HCEC 1CT (cell line): Measurements from ENCODE around the gene EXOC2.
A peak's percentile ranks its signal among the peaks of the same experiment; 100 is the strongest.
"Not testable (repeated sequence)": the region's sequence is repeated elsewhere in the genome, so short reads cannot be mapped to it uniquely, and the experiment has no call there.

Experiments
- DNase-seq: peaks from one replicate; pipeline ENCODE4 v3.0.0-alpha.2; 2017

Gene EXOC2

GRCh38 chr6:710601-711571 is 17.9 kb upstream of the EXOC2 start:
- DNase-seq, result peak; percentile 69

GRCh38 chr6:709471-710056 is 16.6 kb upstream of the EXOC2 start:
- no peak for DNase-seq

- no peak for DNase-seq
These were observed 15.3 kb upstream of the EXOC2 start for GRCh38 chr6:708237-708598.

DNA sequence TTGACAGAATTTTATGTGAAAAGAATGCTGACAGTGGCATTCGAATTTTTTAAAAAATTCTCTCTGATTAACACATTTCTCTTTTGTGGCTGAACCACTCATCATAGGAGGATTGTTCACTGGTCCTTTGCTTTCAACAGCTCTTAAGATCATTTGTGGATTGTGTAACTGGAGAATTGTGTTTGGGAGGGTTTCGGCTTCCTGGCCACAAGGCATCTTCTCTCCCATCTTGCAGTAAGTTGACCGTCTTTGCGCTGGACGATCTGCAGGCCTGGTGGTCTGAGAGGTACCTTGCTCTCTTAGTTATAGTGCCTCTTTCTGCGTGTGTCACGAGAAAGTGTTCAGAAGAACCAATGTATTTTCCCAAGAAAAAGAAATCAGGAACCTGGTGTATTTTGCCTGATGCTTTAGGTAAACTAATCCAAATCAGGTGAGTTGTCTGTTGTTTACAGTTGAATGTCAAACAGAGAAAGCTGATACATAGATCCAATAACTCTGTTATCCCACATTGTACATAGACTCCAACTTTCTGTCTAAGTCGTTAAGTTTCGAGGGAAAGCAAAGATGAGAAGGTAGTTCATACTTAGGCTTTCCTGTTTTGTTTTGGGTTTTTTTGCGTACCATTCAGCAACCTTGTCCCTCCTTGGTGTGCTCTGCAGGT is 14.8 kb upstream of the EXOC2 start:
- no peak for DNase-seq

GRCh38 chr6:706819-707381 is 14.0 kb upstream of the EXOC2 start:
- DNase-seq, result no peak

DNA sequence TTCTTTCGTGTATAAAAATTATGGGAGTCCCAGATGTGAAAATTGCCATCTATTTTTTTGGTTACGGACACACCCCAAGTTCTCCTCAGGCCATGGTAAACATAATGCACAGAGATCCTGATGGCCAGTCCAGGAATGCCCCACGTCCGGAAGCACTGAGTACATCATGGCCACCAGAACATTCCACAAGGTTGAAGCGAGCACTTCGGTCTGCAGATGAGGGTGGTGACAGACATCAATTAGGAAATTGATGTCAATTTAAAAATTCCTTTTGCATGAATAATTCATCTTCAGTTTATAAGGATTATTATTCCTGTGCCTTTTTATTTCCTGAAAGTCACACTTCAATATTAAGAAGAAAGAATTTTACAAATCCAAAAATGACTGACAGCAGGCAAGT is 13.2 kb upstream of the EXOC2 start:
- peak; percentile 36 for DNase-seq

GRCh38 chr6:705047-705446 is 12.1 kb upstream of the EXOC2 start:
- no peak for DNase-seq

DNA sequence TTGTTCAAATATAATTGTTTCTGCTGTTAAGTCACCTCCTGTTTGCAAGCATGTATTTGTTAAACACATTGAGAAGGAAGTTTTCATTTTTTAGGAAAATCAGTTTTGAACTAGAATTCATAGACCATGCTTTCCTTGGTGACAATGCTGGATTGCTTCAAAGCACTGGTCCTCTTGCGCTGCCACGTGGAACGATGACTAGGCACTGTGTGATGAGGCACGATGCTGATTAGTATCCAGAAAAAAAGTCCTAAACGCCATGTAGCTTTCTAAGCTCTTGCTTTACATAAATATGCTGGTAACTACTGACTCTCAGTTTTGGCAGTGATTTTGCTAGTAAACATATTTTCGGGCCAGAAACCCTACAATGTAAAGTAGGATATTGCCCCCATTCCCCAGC is 11.1 kb upstream of the EXOC2 start:
- DNase-seq, result peak; percentile 55

DNA sequence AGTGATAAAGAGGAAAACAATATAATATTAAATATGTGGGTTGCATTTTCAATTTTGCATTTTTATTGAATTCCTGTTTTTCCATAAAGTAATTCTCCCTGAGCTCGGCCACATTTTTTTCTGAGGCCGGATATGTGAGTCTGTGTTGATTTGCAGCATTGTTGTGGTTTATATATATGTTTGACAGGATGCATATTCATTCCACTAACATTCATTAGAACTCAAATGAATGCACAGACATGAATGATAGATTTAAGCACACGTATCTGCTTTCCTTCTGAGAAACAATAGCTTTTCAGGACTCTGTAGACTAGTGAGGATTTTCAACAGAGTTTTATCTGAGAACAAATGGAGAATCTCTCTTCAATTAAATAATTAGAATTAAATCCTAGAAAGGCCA is 10.6 kb upstream of the EXOC2 start:
- peak; percentile 23 for DNase-seq

DNA sequence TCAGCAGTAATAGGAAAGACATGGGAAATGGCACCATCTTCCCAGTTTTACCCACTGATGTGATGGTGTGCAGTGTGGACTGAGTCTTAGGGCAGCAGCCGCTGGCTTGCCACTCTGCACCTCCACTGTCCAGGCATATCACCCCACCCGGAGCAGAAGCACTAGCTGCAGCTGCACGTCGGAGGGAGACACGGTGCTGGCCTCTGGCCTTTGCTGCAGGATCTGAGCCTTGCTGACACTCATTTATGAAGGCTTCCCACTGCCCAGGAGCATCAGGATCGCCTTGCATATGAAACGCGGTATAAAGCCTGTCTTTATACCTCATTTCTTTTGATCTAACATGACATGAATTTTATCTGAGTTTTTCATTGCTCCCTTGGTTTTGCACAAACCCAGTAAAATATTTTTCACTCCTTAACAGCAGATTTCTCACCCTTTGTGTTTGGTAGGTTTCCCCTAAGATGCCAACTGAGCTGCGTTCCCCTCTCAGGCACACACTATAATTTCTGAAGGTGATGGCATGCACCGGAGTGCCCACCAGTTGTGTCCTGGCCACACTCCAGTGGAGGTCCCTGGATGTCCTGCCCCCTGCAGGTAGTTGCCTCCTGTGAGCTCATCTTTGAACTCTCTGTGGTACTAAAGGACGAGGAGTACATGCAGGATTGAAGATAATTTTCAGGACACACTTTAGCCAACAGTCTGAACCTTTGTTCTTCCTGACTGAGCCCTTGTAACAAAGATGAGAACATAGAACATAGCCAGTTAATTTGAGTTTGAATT is 9.0 kb upstream of the EXOC2 start:
- no peak for DNase-seq

GRCh38 chr6:701215-701614 is 8.3 kb upstream of the EXOC2 start:
- DNase-seq, result no peak

DNA sequence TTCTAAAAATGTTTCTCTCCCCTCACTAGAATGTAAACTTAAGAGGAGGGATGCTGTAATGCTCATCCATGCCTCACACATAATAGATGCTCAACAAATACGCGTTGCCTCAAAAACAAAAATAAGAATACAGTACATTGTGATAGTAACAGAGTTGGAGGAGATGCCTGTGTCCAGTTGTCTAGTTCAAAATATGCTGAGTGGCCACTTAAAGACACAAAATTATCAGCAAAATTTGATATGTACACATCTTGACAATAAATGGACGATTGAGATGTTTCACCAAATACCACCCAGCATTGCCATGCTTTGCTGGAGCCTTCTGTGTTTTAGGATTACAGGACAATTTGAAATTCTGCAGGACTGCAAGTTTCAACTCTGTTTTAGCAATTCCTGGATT is 7.6 kb upstream of the EXOC2 start:
- no peak for DNase-seq

GRCh38 chr6:699319-699718 is 6.4 kb upstream of the EXOC2 start:
- DNase-seq, result no peak

DNA sequence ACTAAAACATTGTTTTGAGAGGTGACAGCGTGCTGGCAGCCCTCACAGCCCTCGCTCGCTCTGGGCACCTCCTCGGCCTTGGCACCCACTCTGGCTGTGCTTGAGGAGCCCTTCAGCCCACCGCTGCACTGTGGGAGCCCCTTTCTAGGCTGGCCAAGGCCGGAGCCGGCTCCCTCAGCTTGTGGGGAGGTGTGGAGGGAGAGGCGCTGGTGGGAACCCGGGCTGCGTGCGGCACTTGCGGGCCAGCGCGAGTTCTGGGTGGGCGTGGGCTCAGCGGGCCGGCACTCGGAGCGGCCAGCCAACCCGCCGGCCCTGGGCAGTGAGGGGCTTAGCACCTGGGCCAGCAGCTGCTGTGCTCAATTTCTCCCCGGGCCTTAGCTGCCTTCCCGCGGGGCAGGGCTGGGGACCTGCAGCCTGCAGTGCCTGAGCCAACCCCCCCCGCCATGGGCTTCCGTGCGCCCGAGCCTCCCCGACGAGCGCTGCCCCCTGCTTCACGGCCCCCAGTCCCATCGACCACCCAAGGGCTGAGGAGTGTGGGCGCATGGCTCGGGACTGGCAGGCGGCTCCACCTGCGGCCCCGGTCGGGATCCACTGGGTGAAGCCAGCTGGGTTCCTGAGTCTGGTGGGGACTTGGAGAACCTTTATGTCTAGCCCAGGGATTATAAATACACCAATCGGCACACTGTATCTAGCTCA is 1.6 kb upstream of the EXOC2 start:
- not testable (repeated sequence) for DNase-seq

DNA sequence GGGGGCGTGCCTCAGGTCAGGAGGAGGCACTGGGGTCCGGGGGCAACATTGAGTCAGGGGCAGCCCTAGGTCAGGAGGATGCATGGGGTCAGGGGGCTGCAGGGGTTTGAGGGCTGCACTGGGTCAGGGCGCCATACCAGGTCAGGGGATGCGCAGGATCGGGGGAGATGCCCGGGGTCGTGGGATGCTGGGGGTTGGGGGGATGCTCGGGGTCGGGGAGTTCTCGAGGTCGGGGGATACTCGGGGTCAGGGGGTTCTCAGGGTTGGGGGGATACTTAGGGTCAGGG is 727 bp upstream of the EXOC2 start:
- DNase-seq, result no peak

DNA sequence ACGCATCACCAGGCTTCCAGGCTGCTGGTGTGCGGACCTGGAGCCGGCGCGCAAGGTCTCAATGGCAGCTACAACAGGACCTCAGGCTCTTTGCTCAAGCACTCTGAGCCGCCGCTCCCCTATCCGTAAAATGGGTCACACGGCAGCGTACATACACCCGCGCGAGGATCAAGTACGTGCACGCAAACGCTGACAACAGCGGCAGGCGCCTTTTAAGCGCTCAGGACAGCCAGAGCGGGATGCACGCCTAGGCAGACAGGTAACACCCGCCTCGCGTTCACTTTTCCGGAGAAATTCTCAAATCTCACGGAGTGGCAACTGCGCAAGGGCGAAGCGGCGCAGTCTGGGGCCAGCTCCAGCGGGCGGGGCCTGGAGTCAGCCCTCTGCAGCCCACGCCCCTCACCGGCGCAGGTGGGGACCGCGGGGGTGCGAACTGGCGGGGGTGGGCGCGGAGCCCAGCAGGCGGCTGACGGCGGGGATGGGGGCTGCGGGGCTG is 535 bp downstream of the EXOC2 start:
- peak; percentile 42 for DNase-seq

DNA sequence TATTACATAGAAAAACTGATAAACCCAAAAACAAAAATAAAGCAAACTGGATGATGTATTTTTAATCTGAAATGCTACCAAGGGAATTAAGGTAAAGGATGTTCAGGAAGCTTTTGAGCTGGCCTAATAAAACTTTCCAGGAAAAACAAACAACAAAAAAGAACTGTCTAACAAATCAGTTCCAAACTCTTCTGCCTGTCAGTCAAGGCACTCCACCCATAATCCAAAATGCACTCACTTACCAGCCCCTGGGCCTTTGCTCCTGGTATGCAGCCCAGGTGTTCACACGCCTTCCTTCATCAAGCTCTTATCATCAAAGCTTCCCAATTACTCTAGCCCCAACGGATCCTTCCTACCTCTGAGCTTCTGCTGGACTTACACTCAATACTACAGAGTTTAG is 3.7 kb downstream of the EXOC2 start:
- no peak for DNase-seq

GRCh38 chr6:686497-686896 is 6.4 kb downstream of the EXOC2 start:
- DNase-seq, result peak; percentile 30

DNA sequence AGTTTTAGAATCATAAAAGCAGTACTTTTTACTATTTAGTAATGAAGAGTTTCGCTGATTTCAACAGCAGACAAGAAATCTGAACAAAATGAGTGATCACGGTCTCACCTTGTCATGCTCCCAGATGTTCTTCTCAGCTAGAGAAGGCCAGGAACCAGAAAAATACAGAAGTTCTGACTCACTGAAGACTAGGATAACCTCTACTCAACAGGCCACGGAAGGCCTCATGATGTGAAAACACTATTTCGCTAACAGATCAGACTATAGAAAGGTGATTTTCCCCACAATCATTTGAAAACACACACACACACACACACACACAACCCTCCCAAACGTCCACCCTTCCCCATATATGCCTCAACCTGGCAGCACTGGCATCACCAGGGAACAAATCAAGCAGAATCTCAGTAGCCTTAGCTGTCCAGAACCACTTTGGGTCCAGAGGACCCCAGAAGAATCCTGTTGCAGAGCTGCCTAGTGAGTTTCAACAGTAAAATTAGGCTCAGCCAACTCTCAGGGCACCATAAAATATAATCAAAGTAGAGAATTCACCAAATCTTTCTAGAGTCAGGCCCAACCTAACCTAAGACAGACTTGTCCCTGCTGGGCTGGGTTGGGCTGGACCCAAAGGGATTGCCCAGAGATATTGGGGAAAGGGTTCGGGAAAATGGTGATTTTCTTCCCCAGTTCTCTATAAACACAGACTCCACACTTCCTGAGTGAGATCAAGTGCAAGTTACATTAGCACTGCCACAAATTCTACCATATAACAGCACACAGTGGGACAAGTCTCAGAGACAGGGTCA is 7.9 kb downstream of the EXOC2 start:
- peak; percentile 74 for DNase-seq

- peak; percentile 85 for DNase-seq
These were observed 9.0 kb downstream of the EXOC2 start for GRCh38 chr6:683742-684440.
